GM19035 (cell line): ENCODE data around the gene COL5A3.
A peak's percentile ranks its signal among the peaks of the same experiment; 100 is the strongest.
"Not testable (repeated sequence)": the region's sequence is repeated elsewhere in the genome, so short reads cannot be mapped to it uniquely, and the experiment has no call there.

Experiments
- ATAC-seq: cut with Tn5 transposase; IDR thresholded peaks from one replicate; pipeline ENCODE4 v1.9.1; 2021; ENCODE audit not compliant: unreplicated experiment

Gene COL5A3

GRCh38 chr19:9940778-9941177, 69.5 kb downstream of the COL5A3 start:
- ATAC-seq: no peak

GRCh38 chr19:9939301-9939913, 70.9 kb downstream of the COL5A3 start:
- ATAC-seq: no peak

GRCh38 chr19:9937001-9937411, 73.3 kb downstream of the COL5A3 start:
- ATAC-seq: no peak

DNA sequence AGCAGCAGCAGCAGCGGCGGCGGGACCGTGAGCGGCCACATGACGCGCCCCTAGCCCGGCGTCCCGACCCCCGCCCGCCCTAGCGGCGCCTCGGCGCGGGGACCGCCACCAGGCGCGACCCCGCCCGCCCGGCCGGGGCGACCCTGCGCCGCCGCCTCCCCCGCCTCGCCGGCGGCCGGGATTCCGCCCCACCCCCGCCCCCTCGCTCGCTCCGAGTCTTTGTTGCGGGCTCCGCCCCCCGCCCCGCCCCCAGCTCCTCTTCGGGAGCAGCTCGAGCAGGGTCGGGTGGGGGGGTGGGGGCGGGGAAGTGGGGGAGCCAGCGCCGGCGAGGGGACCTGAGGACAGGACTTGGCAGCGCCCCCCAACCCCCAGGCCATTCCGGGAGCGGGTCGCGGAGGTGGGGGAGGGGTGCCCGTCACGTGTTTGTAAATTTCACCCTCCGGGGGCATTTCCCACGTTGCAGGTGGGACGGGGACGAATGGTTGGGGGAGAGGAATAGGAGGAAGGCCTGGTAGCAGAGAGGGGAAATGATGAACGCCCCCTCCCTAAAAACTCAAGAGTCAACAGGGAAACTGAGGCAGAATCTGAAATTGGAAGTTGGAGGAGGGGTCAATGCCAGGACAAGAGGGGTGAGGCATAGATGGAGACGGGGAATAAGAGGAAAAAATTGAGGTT, 73.8 kb downstream of the COL5A3 start, which contains the start of gene OLFM2:
OLFM2 (minus strand) TSS at position 190 of the 675 bp plus-strand sequence; CDS start at position 41, 149 bp downstream.
- ATAC-seq: no peak

GRCh38 chr19:9935506-9936325, 74.6 kb downstream of the COL5A3 start:
- no peak for ATAC-seq

DNA sequence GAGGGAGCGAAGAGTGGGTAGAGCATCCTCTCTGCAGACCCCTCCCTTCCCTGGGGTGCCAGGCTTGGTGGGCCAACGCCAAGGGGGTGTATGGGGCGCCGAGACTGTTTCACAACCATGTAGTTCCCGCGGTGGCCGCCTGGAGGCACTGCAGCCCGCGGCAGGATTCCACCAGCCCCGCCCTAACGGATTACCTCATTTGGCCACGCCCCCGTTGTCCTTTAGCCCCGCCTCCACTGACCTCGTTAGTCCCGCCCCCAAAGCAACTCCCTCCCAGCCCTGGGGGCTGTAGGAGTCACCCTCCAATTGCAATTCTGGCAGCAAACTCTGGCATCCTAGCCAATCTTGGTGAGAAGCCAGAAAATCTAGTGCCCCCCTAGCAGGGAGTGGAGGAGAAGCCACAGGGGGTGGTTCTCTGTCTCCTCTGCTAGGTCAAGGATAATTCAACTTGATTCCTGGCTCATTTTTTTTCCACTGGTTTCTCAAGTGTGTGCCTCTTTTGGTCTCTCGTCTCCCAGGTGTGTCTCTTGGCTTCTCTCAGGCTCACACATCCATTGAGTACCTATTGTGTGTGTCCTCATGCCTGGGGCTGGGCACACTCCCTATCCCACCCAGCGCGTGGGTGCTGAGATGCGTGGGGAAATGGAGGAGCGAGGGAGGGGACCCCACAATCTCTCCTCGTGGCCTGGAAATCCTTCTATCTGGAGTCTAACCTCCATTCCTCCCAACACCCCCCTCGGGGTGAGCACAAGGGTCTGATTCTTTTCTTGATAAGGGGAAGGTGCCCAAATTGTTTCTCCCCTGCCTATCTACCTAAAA, 76.0 kb downstream of the COL5A3 start:
- no peak for ATAC-seq

DNA sequence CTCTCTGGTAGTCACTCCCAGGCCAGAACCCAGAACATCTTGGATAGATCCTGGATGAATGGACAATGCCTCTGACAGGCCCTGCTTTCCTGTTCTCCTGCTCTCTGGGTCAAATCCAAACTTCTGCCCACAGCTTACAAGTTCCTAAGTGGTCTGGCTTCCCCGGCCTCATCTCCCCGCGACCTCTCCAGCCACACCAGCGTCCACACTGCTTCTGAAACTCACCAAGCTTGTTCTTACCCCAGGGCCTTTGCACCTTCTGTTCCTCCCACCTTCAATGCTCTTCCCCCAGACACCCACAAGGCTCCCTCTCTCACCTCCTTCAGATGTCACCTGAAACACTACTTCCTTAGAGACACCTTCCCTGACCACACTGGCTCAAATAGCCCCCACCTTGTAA, 77.5 kb downstream of the COL5A3 start:
- no peak for ATAC-seq

DNA sequence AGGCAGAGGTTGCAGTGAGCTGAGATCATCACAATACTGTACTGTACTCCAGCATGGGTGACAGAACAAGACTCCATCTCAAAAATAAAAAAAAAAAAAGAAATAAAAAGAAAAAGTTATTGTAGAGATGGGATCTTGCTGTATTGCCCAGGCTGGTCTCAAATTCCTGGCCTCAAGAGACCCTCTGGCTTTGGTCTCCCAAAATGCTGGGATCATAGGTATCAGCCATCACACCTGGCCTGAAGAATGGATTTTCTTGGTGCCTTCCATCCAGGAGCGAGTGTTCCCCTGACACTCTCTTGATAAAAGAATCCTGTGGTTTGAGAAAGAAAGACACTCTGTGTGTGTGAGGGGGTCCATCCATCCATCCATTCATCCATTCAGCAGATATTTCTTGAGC, 78.7 kb downstream of the COL5A3 start:
- ATAC-seq: no peak

- ATAC-seq: no peak
These were observed 86.9 kb downstream of the COL5A3 start for GRCh38 chr19:9923440-9923839.

GRCh38 chr19:9922782-9923379, 87.4 kb downstream of the COL5A3 start:
- ATAC-seq: not testable (repeated sequence)

DNA sequence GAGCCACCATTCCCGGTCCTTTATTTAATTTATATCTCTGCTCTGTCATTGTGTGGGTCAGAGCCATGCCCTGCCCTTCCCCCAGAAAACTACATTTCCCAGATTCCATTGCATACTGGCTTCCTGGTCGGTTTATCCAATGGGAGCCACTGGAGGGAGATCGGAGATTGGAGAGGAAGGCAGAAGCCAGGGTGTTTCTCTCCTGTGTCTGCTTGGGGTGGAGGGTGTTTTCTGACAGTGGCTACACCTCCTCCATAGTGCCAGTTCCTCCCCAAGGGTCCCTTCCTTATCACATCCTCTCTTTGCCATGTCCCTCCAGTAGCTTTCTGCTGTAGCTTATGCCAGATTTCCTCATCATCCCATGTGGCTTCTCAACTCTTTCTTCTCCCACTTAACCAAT, 93.0 kb downstream of the COL5A3 start:
- no peak for ATAC-seq

GRCh38 chr19:9916719-9917118, 93.6 kb downstream of the COL5A3 start:
- ATAC-seq: no peak

GRCh38 chr19:9914315-9915207, 95.7 kb downstream of the COL5A3 start:
- peak; percentile 47 for ATAC-seq

DNA sequence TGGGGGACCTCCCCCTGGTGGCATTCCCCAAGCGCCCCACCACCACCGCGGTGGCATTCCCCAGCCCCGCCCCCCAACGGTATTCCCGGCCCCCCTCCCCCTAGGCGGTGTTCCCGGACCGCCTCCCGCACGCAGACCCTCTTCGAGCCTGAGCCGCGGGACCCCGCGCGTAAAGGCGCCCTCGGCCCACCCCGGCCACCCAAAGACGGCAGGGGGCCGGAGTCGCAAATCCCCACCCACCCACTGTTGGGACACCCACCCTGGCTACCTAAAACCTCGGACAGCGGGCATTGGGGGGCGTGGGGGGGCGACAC, 96.3 kb downstream of the COL5A3 start:
- ATAC-seq: no peak

DNA sequence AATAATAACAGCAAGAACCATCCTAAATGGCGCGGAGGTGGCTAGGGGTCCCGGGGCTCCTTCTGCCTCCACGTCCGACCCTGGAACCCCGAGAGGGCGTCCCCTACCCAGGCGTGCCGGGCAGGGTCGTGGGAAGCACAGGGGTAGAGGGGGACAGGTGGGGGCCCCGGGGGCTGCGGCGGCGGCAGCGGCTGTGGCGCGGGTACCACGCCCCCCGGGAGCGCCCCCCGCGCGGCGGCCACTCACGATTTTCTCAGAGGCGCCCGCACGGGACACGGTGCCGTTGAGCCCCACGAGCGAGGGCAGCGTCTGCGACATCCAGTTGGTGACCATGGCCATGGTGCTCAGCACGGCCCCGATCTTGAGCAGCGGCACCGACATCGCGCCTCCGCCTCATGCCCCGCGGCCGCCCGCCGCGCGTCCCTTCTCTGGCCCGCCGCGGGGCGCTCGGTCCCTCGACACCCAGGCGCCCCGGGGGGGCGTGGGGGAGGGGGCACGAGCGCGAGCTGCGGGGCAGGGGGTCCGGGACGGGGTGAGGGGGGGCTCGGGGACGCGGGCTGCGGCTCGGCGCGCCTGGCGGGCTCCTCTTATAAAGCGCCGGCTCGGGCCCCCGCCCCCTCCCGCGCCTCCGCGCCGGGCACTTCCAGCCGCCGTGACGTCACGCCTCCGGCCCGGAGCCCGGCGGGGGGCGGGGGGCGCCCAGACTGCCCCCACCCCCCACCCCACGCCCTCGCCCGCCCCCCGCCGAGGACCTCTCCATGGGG, 96.9 kb downstream of the COL5A3 start:
- no peak for ATAC-seq

- ATAC-seq: no peak
These were observed 97.6 kb downstream of the COL5A3 start for GRCh38 chr19:9912551-9913236.

- no peak for ATAC-seq
These were observed 98.6 kb downstream of the COL5A3 start for GRCh38 chr19:9911524-9912185.

- ATAC-seq: no peak
These were observed 99.7 kb downstream of the COL5A3 start for GRCh38 chr19:9910625-9911024.
